Measurements from ENCODE around the gene IL10. TPM values are rescaled to one million over a fixed set of nuclear protein-coding genes. Genes with fewer than 3 reads are reported as not detected.

The IL10 gene
- total RNA-seq, 1 donor from 2014 or later, result not detected

- Mint-ChIP-seq H3K9me3 (ENCODE audit: unreplicated experiment) (no peaks in the 10 kb centered on the region), H3K4me1 (ENCODE audit: unreplicated experiment) (peaks cover 2% of the 10 kb centered on the region), H3K27me3 (ENCODE audit: unreplicated experiment) (peaks cover 15% of the 10 kb centered on the region), H3K4me3 (ENCODE audit: unreplicated experiment) (no peak overlapping the region), H3K36me3 (ENCODE audit: unreplicated experiment) (no peaks in the 10 kb centered on the region), H3K27ac (ENCODE audit: unreplicated experiment) (no peak overlapping the region)
- no peak for DNase-seq (ENCODE audit: extremely low spot score, unreplicated experiment)
- TF ChIP-seq, protein P1, sequence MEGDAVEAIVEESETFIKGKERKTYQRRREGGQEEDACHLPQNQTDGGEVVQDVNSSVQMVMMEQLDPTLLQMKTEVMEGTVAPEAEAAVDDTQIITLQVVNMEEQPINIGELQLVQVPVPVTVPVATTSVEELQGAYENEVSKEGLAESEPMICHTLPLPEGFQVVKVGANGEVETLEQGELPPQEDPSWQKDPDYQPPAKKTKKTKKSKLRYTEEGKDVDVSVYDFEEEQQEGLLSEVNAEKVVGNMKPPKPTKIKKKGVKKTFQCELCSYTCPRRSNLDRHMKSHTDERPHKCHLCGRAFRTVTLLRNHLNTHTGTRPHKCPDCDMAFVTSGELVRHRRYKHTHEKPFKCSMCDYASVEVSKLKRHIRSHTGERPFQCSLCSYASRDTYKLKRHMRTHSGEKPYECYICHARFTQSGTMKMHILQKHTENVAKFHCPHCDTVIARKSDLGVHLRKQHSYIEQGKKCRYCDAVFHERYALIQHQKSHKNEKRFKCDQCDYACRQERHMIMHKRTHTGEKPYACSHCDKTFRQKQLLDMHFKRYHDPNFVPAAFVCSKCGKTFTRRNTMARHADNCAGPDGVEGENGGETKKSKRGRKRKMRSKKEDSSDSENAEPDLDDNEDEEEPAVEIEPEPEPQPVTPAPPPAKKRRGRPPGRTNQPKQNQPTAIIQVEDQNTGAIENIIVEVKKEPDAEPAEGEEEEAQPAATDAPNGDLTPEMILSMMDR (IDR thresholded peaks at IDR 0.05), result no peak
Measured at GRCh38 chr1:206787891-206788290, 15.6 kb upstream of the IL10 start.

- no peaks in the 10 kb centered on the region for H3K9me3 Mint-ChIP-seq (ENCODE audit: unreplicated experiment)
- no peaks in the 10 kb centered on the region for H3K4me1 Mint-ChIP-seq (ENCODE audit: unreplicated experiment)
- H3K27ac Mint-ChIP-seq (ENCODE audit: unreplicated experiment), result no peak overlapping the region
- H3K27me3 Mint-ChIP-seq (ENCODE audit: unreplicated experiment), result peaks cover 15% of the 10 kb centered on the region
- TF ChIP-seq, protein P1 (IDR thresholded peaks at IDR 0.05), result no peak
- H3K36me3 Mint-ChIP-seq (ENCODE audit: unreplicated experiment), result no peaks in the 10 kb centered on the region
- no peak for DNase-seq (ENCODE audit: extremely low spot score, unreplicated experiment)
- no peak overlapping the region for H3K4me3 Mint-ChIP-seq (ENCODE audit: unreplicated experiment)
Measured at GRCh38 chr1:206786212-206786886, 14.1 kb upstream of the IL10 start.

GRCh38 chr1:206785182-206785765, 13.0 kb upstream of the IL10 start:
- no peaks in the 10 kb centered on the region for H3K36me3 Mint-ChIP-seq (ENCODE audit: unreplicated experiment)

DNA sequence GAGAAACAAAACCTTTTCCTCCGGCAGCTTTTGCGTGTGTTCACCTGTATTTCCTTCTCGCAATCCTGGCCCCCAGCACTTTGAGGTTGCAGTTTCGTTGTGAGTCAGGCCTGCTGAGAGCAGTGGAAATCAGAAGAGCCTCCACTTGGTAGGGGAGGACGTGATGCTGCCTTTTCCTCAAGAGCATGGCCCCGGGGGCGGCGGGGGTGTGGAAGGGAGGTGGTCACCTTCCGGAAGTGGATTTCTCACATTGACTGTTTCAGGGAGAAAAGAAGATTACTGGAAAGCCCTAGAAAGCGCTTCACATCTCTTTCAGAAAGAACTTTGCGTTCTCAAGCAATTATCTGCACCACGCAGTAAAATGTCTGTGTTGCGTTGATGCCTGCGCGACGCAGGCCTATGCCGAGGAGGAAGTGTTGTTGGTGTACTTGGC, 12.2 kb upstream of the IL10 start:
- Mint-ChIP-seq H3K4me1 (ENCODE audit: unreplicated experiment) (no peaks in the 10 kb centered on the region), H3K36me3 (ENCODE audit: unreplicated experiment) (no peaks in the 10 kb centered on the region), H3K27me3 (ENCODE audit: unreplicated experiment) (peaks cover 15% of the 10 kb centered on the region), H3K4me3 (ENCODE audit: unreplicated experiment) (no peak overlapping the region), H3K27ac (ENCODE audit: unreplicated experiment) (no peak overlapping the region), H3K9me3 (ENCODE audit: unreplicated experiment) (no peaks in the 10 kb centered on the region)
- TF ChIP-seq, protein P1 (IDR thresholded peaks at IDR 0.05), result no peak
- DNase-seq (ENCODE audit: extremely low spot score, unreplicated experiment), result no peak

More at GRCh38 chr1:206785182-206785765, 13.0 kb upstream of the IL10 start:
- Mint-ChIP-seq H3K27me3 (ENCODE audit: unreplicated experiment) (peaks cover 15% of the 10 kb centered on the region), H3K4me3 (ENCODE audit: unreplicated experiment) (no peak overlapping the region), H3K9me3 (ENCODE audit: unreplicated experiment) (no peaks in the 10 kb centered on the region), H3K4me1 (ENCODE audit: unreplicated experiment) (no peaks in the 10 kb centered on the region), H3K27ac (ENCODE audit: unreplicated experiment) (no peak overlapping the region)
- DNase-seq (ENCODE audit: extremely low spot score, unreplicated experiment), result no peak
- TF ChIP-seq, protein P1 (IDR thresholded peaks at IDR 0.05), result no peak

- H3K27ac Mint-ChIP-seq (ENCODE audit: unreplicated experiment), result no peak overlapping the region
- no peaks in the 10 kb centered on the region for H3K9me3 Mint-ChIP-seq (ENCODE audit: unreplicated experiment)
- DNase-seq (ENCODE audit: extremely low spot score, unreplicated experiment), result no peak
- TF ChIP-seq, protein P1 (IDR thresholded peaks at IDR 0.05), result no peak
- H3K4me3 Mint-ChIP-seq (ENCODE audit: unreplicated experiment), result no peak overlapping the region
- peaks cover 15% of the 10 kb centered on the region for H3K27me3 Mint-ChIP-seq (ENCODE audit: unreplicated experiment)
- no peaks in the 10 kb centered on the region for H3K36me3 Mint-ChIP-seq (ENCODE audit: unreplicated experiment)
- H3K4me1 Mint-ChIP-seq (ENCODE audit: unreplicated experiment), result no peaks in the 10 kb centered on the region
Measured at GRCh38 chr1:206783506-206783905, 11.2 kb upstream of the IL10 start.
